Activated CD4-positive, alpha-beta T cell treated with anti-CD3 and anti-CD28 coated beads, Interleukin-2, amount 10 ng/mL, durations not matched to agents 7 days and 5 days (primary cell): ENCODE measurements around the gene CAMSAP1. TPM values are rescaled to one million over a fixed set of nuclear protein-coding genes. Genes with fewer than 3 reads are reported as not detected.
"Not testable (repeated sequence)": the region's sequence is repeated elsewhere in the genome, so short reads cannot be mapped to it uniquely, and the experiment has no call there.

Experiments
- CTCF ChIA-PET: fragments of 350-600 bp; sonication (Branson Sonifier 250); formaldehyde crosslinking; loops from one replicate; lab custom pipeline; 2021; ENCODE audit warnings: antibody characterized with exemption; lab: Charles Lee
- POLR2A ChIA-PET: fragments of 350-600 bp; sonication (Branson Sonifier 250); formaldehyde crosslinking; loops from one replicate; lab custom pipeline; 2021; ENCODE audit warnings: antibody characterized with exemption; lab: Charles Lee
- DNase-seq: peaks from one replicate; pipeline ENCODE4 v3.0.0-alpha.2; 2020
- H3K27ac Mint-ChIP-seq: one replicate; pipeline ENCODE4 v1.8.0; 2021; ENCODE audit warnings: mild to moderate bottlenecking, moderate library complexity, mixed read lengths
- H3K27me3 Mint-ChIP-seq: one replicate; pipeline ENCODE4 v1.8.0; 2021; ENCODE audit warnings: mixed read lengths
- H3K36me3 Mint-ChIP-seq: one replicate; pipeline ENCODE4 v1.8.0; 2021; ENCODE audit warnings: low read depth, mixed read lengths
- H3K4me1 Mint-ChIP-seq: one replicate; pipeline ENCODE4 v1.8.0; 2021; ENCODE audit warnings: mixed read lengths
- H3K4me3 Mint-ChIP-seq: one replicate; pipeline ENCODE4 v1.8.0; 2021; ENCODE audit warnings: mild to moderate bottlenecking, moderate library complexity, mixed read lengths
- H3K9me3 Mint-ChIP-seq: one replicate; pipeline ENCODE4 v1.8.0; 2021; ENCODE audit warnings: mixed read lengths
- total RNA-seq, 2 experiments: library from RNA; stranded (reverse); gene quantifications; one replicate each; pipeline ENCODE4 v1.2.3, GENCODE V29; 2021

CAMSAP1 gene
- 10 to 100 TPM; 20.4 to 22.7 TPM for total RNA-seq

GRCh38 chr9:135907431-135908092 lies at the start of gene CAMSAP1:
Gene CAMSAP1 (minus strand): TSS chr9:135907546. CDS start chr9:135907159, 387 bp downstream.
- H3K27me3 Mint-ChIP-seq = no peaks in the 10 kb centered on the region
- H3K36me3 Mint-ChIP-seq = peaks cover 38% of the 10 kb centered on the region
- H3K9me3 Mint-ChIP-seq = no peaks in the 10 kb centered on the region
- H3K4me1 Mint-ChIP-seq = peaks cover 45% of the 10 kb centered on the region
- peak; percentile 91 for DNase-seq
- ChIA-PET CTCF (interaction anchor here (1.5 kb wide), 1 partner anchor 43 kb away, joined by 4 read pairs; no protein-coding TSS in a partner anchor), POLR2A (no interaction called here)
- H3K27ac Mint-ChIP-seq = peak within 1 kb of the TSS; percentile 86
- peak within 1 kb of the TSS; percentile 81 for H3K4me3 Mint-ChIP-seq

- DNase-seq = no peak
- no peak overlapping the region for H3K27ac Mint-ChIP-seq
- POLR2A ChIA-PET = no interaction called here
- H3K9me3 Mint-ChIP-seq = no peaks in the 10 kb centered on the region
- no peaks in the 10 kb centered on the region for H3K27me3 Mint-ChIP-seq
- peaks cover 17% of the 10 kb centered on the region for H3K4me1 Mint-ChIP-seq
- no peak overlapping the region for H3K4me3 Mint-ChIP-seq
- peaks cover 17% of the 10 kb centered on the region for H3K36me3 Mint-ChIP-seq
- CTCF ChIA-PET = no interaction called here
Observed at GRCh38 chr9:135956802-135957174, 49.4 kb upstream of the CAMSAP1 start.

- Mint-ChIP-seq H3K27me3 (no peaks in the 10 kb centered on the region), H3K4me1 (peaks cover 13% of the 10 kb centered on the region), H3K4me3 (no peak overlapping the region), H3K9me3 (no peaks in the 10 kb centered on the region), H3K36me3 (peaks cover 17% of the 10 kb centered on the region), H3K27ac (no peak overlapping the region)
- POLR2A ChIA-PET = no interaction called here
- CTCF ChIA-PET = no interaction called here
- no peak for DNase-seq
Observed at GRCh38 chr9:135955934-135956801, 48.8 kb upstream of the CAMSAP1 start.

GRCh38 chr9:135952664-135953206 lies 45.4 kb upstream of the CAMSAP1 start:
- Mint-ChIP-seq H3K27ac (no peak overlapping the region), H3K36me3 (peaks cover 26% of the 10 kb centered on the region), H3K27me3 (no peaks in the 10 kb centered on the region), H3K9me3 (no peaks in the 10 kb centered on the region), H3K4me1 (no peaks in the 10 kb centered on the region), H3K4me3 (no peak overlapping the region)
- POLR2A ChIA-PET = no interaction called here
- CTCF ChIA-PET = interaction anchor here (1.1 kb wide), 1 partner anchor 39 kb away, joined by 3 read pairs; no protein-coding TSS in a partner anchor
- DNase-seq = no peak

GRCh38 chr9:135951889-135952663 lies 44.7 kb upstream of the CAMSAP1 start:
- POLR2A ChIA-PET = no interaction called here
- no peaks in the 10 kb centered on the region for H3K4me1 Mint-ChIP-seq
- CTCF ChIA-PET = interaction anchor here (1.1 to 1.7 kb wide), 2 partner anchors 11 to 38 kb away, joined by 3 read pairs; no protein-coding TSS in a partner anchor
- H3K9me3 Mint-ChIP-seq = no peaks in the 10 kb centered on the region
- no peak for DNase-seq
- no peak overlapping the region for H3K4me3 Mint-ChIP-seq
- peaks cover 28% of the 10 kb centered on the region for H3K36me3 Mint-ChIP-seq
- H3K27me3 Mint-ChIP-seq = no peaks in the 10 kb centered on the region
- no peak overlapping the region for H3K27ac Mint-ChIP-seq

GRCh38 chr9:135951310-135951709 lies 44.0 kb upstream of the CAMSAP1 start:
- H3K27me3 Mint-ChIP-seq, H3K9me3 Mint-ChIP-seq, H3K4me1 Mint-ChIP-seq, DNase-seq, H3K27ac Mint-ChIP-seq, POLR2A ChIA-PET, H3K4me3 Mint-ChIP-seq: not testable (repeated sequence)
- peaks cover 29% of the 10 kb centered on the region for H3K36me3 Mint-ChIP-seq
- CTCF ChIA-PET = interaction anchor here (1.1 to 1.7 kb wide), 2 partner anchors 10 to 37 kb away, joined by 3 read pairs; no protein-coding TSS in a partner anchor

GRCh38 chr9:135950841-135951240 lies 43.5 kb upstream of the CAMSAP1 start:
- POLR2A ChIA-PET, H3K4me1 Mint-ChIP-seq, DNase-seq, H3K27me3 Mint-ChIP-seq, H3K27ac Mint-ChIP-seq, H3K9me3 Mint-ChIP-seq, H3K4me3 Mint-ChIP-seq: not testable (repeated sequence)
- H3K36me3 Mint-ChIP-seq = peaks cover 34% of the 10 kb centered on the region
- CTCF ChIA-PET = interaction anchor here (1.0 to 1.7 kb wide), 2 partner anchors 9 to 149 kb away, joined by 3 read pairs; no protein-coding TSS in a partner anchor

GRCh38 chr9:135950135-135950682 lies 42.9 kb upstream of the CAMSAP1 start:
- H3K36me3 Mint-ChIP-seq = peaks cover 40% of the 10 kb centered on the region
- no peaks in the 10 kb centered on the region for H3K9me3 Mint-ChIP-seq
- no peak overlapping the region for H3K4me3 Mint-ChIP-seq
- no peaks in the 10 kb centered on the region for H3K27me3 Mint-ChIP-seq
- H3K4me1 Mint-ChIP-seq = no peaks in the 10 kb centered on the region
- ChIA-PET POLR2A (no interaction called here), CTCF (interaction anchor here (0.6 to 1.0 kb wide), 2 partner anchors 51 to 149 kb away, joined by 3 to 6 read pairs; no protein-coding TSS in a partner anchor)
- no peak for DNase-seq
- no peak overlapping the region for H3K27ac Mint-ChIP-seq

GRCh38 chr9:135949501-135950134 lies 42.3 kb upstream of the CAMSAP1 start:
- Mint-ChIP-seq H3K4me3 (no peak overlapping the region), H3K4me1 (no peaks in the 10 kb centered on the region), H3K36me3 (peaks cover 43% of the 10 kb centered on the region), H3K9me3 (no peaks in the 10 kb centered on the region), H3K27me3 (no peaks in the 10 kb centered on the region), H3K27ac (no peak overlapping the region)
- POLR2A ChIA-PET = no interaction called here
- CTCF ChIA-PET = interaction anchor here (0.6 to 1.0 kb wide), 2 partner anchors 50 to 148 kb away, joined by 3 to 6 read pairs; no protein-coding TSS in a partner anchor
- DNase-seq = no peak

- ChIA-PET CTCF (interaction anchor here (1.0 kb wide), 1 partner anchor 12 kb away, joined by 3 read pairs; the partner anchor contains the start of gene UBAC1), POLR2A (no interaction called here)
- no peak overlapping the region for H3K27ac Mint-ChIP-seq
Observed at GRCh38 chr9:135948968-135949367, 41.6 kb upstream of the CAMSAP1 start.

GRCh38 chr9:135948446-135948845 lies 41.1 kb upstream of the CAMSAP1 start:
- POLR2A ChIA-PET = no interaction called here
- CTCF ChIA-PET = interaction anchor here (1.0 kb wide), 1 partner anchor 13 kb away, joined by 3 read pairs; the partner anchor contains the start of gene UBAC1
- DNase-seq = no peak
- H3K27ac Mint-ChIP-seq = no peak overlapping the region
- H3K36me3 Mint-ChIP-seq = peaks cover 47% of the 10 kb centered on the region
- no peaks in the 10 kb centered on the region for H3K9me3 Mint-ChIP-seq
- no peaks in the 10 kb centered on the region for H3K4me1 Mint-ChIP-seq
- H3K4me3 Mint-ChIP-seq = no peak overlapping the region
- no peaks in the 10 kb centered on the region for H3K27me3 Mint-ChIP-seq

More at GRCh38 chr9:135948968-135949367, 41.6 kb upstream of the CAMSAP1 start:
- H3K9me3 Mint-ChIP-seq = no peaks in the 10 kb centered on the region
- H3K27me3 Mint-ChIP-seq = no peaks in the 10 kb centered on the region
- H3K4me1 Mint-ChIP-seq = no peaks in the 10 kb centered on the region
- DNase-seq = no peak
- H3K4me3 Mint-ChIP-seq = no peak overlapping the region
- peaks cover 43% of the 10 kb centered on the region for H3K36me3 Mint-ChIP-seq
